Heart right ventricle (tissue), 16 donors: ENCODE measurements around the gene PARP4. TPM values are rescaled to one million over a fixed set of nuclear protein-coding genes. Genes with fewer than 3 reads are reported as not detected.
"Not testable (repeated sequence)": the region's sequence is repeated elsewhere in the genome, so short reads cannot be mapped to it uniquely, and the experiment has no call there.

Experiments
- ATAC-seq, 8 donors: fragments of 200-7000 bp; cut with Tn5 transposase; one replicate each; pipeline ENCODE4 v1.9.1; 2020; ENCODE audit warnings: mild to moderate bottlenecking in 8 of 8, moderate library complexity in 8 of 8, moderate number of reproducible peaks in 1 of 8
- DNase-seq, 2 donors: peaks; one replicate each; pipeline ENCODE4 v3.0.0-alpha.2; 2020
- H3K27ac ChIP-seq, 10 donors: fragments of 200-600 bp; sonication (generic) in 2 of 10; one replicate each; pipeline versions ENCODE4 v1.5.0 to v1.8.0; 2020 to 2022; ENCODE audit warnings: mild to moderate bottlenecking in 3 of 10
- H3K27me3 ChIP-seq, 7 donors: fragments of 200-600 bp; one replicate each; pipeline ENCODE4 v1.8.0; 2021 to 2022; ENCODE audit warnings: mild to moderate bottlenecking in 2 of 7
- H3K36me3 ChIP-seq, 9 donors: fragments of 200-600 bp; sonication (generic) in 1 of 9; one replicate each; pipeline versions ENCODE4 v1.5.0 to v1.8.0; 2020 to 2022; ENCODE audit warnings: mild to moderate bottlenecking in 2 of 9
- H3K4me1 ChIP-seq, 9 donors: fragments of 200-600 bp; sonication (generic) in 1 of 9; one replicate each; pipeline versions ENCODE4 v1.5.0 to v1.8.0; 2020 to 2022; ENCODE audit warnings: mild to moderate bottlenecking in 4 of 9
- H3K4me3 ChIP-seq, 10 donors: fragments of 200-600 bp; sonication (generic) in 2 of 10; one replicate each; pipeline versions ENCODE4 v1.5.0 to v1.8.0; 2020 to 2022; ENCODE audit warnings: mild to moderate bottlenecking in 7 of 10, moderate library complexity in 2 of 10
- H3K9me3 ChIP-seq, 11 donors: fragments of 200-600 bp in 10 of 11; sonication (generic) in 2 of 11; one replicate each; pipeline versions ENCODE4 v1.5.0 to v1.8.0; 2013 to 2022; ENCODE audit warnings: mild to moderate bottlenecking in 2 of 11, control low read depth in 1 of 11, moderate library complexity in 1 of 11
- CTCF ChIP-seq, 9 donors: fragments of 200-600 bp; sonication (generic) in 2 of 9; IDR thresholded peaks; one replicate each; pipeline versions ENCODE4 v1.5.0 to v1.8.0; 2021 to 2022; ENCODE audit warnings: antibody characterized with exemption in 9 of 9, mild to moderate bottlenecking in 5 of 9, moderate library complexity in 1 of 9
- WGBS, 2 donors: extraction: QIAGEN DNeasy Blood & Tissue Kit; methylation state at CpG; one replicate each; pipeline ENCODE4 v1.1.7; 2013; ENCODE audit warnings: inconsistent platforms in 1 of 2; 5-methylcytosine and 5-hydroxymethylcytosine counted together
- intact Hi-C, 10 donors: fragments of 100-400 bp; cut with DNase I; formaldehyde crosslinking; loops; one replicate each; pipeline versions ENCODE4 v1.11.1 to v1.14.2; 2022
- polyA plus RNA-seq, 2 donors: library from polyadenylated mRNA; stranded (reverse); fragments of 200-250 nt; gene quantifications; one replicate each; pipeline ENCODE4 v1.2.3, GENCODE V29; 2013
- total RNA-seq, 10 donors: library from RNA; stranded (reverse); fragmentation: NEBNext Ultra II Directional in 3 of 10; extraction: Animal tissue kit (Norgen Biotek cat#: 25700) in 3 of 10; gene quantifications; one replicate each; pipeline versions ENCODE4 v1.2.1 to v1.2.4, GENCODE V29; 2021 to 2023
- donor health status: Arrhythmogenic right ventricular cardiomyopathy.
- donor health status: ischemic (EF 13 %, LVEDD 7.1; RV severe dilation, severe dysfunction).
- donor health status: healthy with polysubstance abuse.
- donor health status: DM: no; HTN: yes; CAD: no.
- donor health status: DM: no; HTN: no; CAD: no.
- donor health status: ischemic (EF 25% LVEDD 6.9; RV normal size, moderate dysfunction).
- donor health status: ischemic (EF 25% LVEDD 5.7; RV mildly dilated, moderate dysfunction).
- donor health status: healthy.
- donor health status: DM: yes; HTN: yes; CAD: no.
- donor health status: Ischemic cardiomyopathy.
- donor health status: ischemic (EF 35%, LVEDD 5.7; RV mildly dilated, moderate dysfunction).
- donor health status: nonischemic (EF 11% LVEDD 7.7; RV severe dilation, severe dysfunction).
- donor health status: DM: yes; HTN: yes; CAD: no.
- donor health status: PGD.
- donor health status: ischemic (EF 29% LVEDD 5.4; RV normal size, mild dysfunction).
- donor health status: nonischemic (EF 23%, LVEDD 6.1; RV moderate dilation, normal function).

Gene PARP4
- total and polyA plus RNA-seq, 12 donors, result 8.3 to 33.6 (median 22.9) TPM

- Histone ChIP-seq H3K9me3 (no peaks in the 10 kb centered on the region), H3K27ac (peak overlapping the region in 1 of 10 donors; percentile 11), H3K27me3 (no peaks in the 10 kb centered on the region), H3K4me1 (peaks cover 0 to 32% (median 18%) of the 10 kb centered on the region in 9 donors), H3K36me3 (peaks cover 0 to 76% (median 15%) of the 10 kb centered on the region in 9 donors), H3K4me3 (no peak overlapping the region)
- 25 to 31% methylated on average over 2 of the region's 2 CpGs for WGBS, 2 donors
- no peak for TF ChIP-seq CTCF (IDR thresholded peaks at IDR 0.05)
- ATAC-seq, result peak in 2 of 8 donors; percentile 31 to 34
- intact Hi-C loops, result no loop called here
- DNase-seq, result no peak
Observed at GRCh38 chr13:24500977-24501376, 11.6 kb downstream of the PARP4 start.

GRCh38 chr13:24497742-24498141 lies 14.8 kb downstream of the PARP4 start:
- DNase-seq (no peak), ATAC-seq (no peak)
- H3K36me3 ChIP-seq, result peaks cover 0 to 98% (median 36%) of the 10 kb centered on the region in 9 donors
- 67 to 78% methylated on average over 1 of the region's 1 CpG for WGBS, 2 donors
- no peak overlapping the region for H3K4me3 ChIP-seq
- peaks cover 0 to 22% (median 6%) of the 10 kb centered on the region in 9 donors for H3K4me1 ChIP-seq
- H3K27ac ChIP-seq, result no peak overlapping the region
- H3K9me3 ChIP-seq, result no peaks in the 10 kb centered on the region
- intact Hi-C loops, result no loop called here
- no peaks in the 10 kb centered on the region for H3K27me3 ChIP-seq
- no peak for TF ChIP-seq CTCF (IDR thresholded peaks at IDR 0.05)

- H3K27me3 ChIP-seq, intact Hi-C loops, H3K9me3 ChIP-seq, H3K27ac ChIP-seq, H3K4me3 ChIP-seq, ATAC-seq, DNase-seq: not testable (repeated sequence)
- H3K36me3 ChIP-seq, result peaks cover 0 to 100% (median 51%) of the 10 kb centered on the region in 9 donors
- WGBS, 2 donors, result 97% methylated on average over 2 of the region's 2 CpGs
- peaks cover 0 to 18% (median under 1%) of the 10 kb centered on the region in 9 donors for H3K4me1 ChIP-seq
Observed at GRCh38 chr13:24496295-24496694, 16.3 kb downstream of the PARP4 start.

- no peak overlapping the region for H3K4me3 ChIP-seq
- no peak for TF ChIP-seq CTCF (IDR thresholded peaks at IDR 0.05)
- peaks cover 0 to 100% (median 55%) of the 10 kb centered on the region in 9 donors for H3K36me3 ChIP-seq
- H3K4me1 ChIP-seq, result peaks cover 0 to 7% (median 0%) of the 10 kb centered on the region in 9 donors
- H3K27me3 ChIP-seq, result no peaks in the 10 kb centered on the region
- DNase-seq, result no peak
- ATAC-seq, result no peak
- no peaks in the 10 kb centered on the region for H3K9me3 ChIP-seq
- 98 to 100% methylated on average over 3 of the region's 3 CpGs for WGBS, 2 donors
- H3K27ac ChIP-seq, result no peak overlapping the region
- intact Hi-C loops, result no loop called here
Observed at GRCh38 chr13:24495151-24495729, 17.3 kb downstream of the PARP4 start.

GRCh38 chr13:24493356-24493755 lies 19.2 kb downstream of the PARP4 start:
- Histone ChIP-seq H3K4me1 (peaks cover 0 to 4% (median 0%) of the 10 kb centered on the region in 9 donors), H3K27me3 (no peaks in the 10 kb centered on the region), H3K27ac (no peak overlapping the region), H3K36me3 (peaks cover 0 to 100% (median 72%) of the 10 kb centered on the region in 9 donors), H3K4me3 (no peak overlapping the region), H3K9me3 (no peaks in the 10 kb centered on the region)
- ATAC-seq (no peak), DNase-seq (no peak)
- 77 to 79% methylated on average over 6 of the region's 6 CpGs for WGBS, 2 donors
- intact Hi-C loops, result no loop called here
- TF ChIP-seq CTCF (IDR thresholded peaks at IDR 0.05), result no peak
